K562 (cell line): ENCODE data around the gene MEIKIN. TPM values are rescaled to one million over a fixed set of nuclear protein-coding genes. Genes with fewer than 3 reads are reported as not detected.

Source experiments
- ARID1B ChIP-seq: fragments of 450-650 bp; IDR thresholded peaks from 2 replicates; pipeline ENCODE4 v1.6.1; 2016; ENCODE audit warnings: antibody characterized with exemption, mild to moderate bottlenecking, inconsistent platforms
- HIVEP1 ChIP-seq: fragments of 250-450 bp; sonication (Bioruptor Pico); IDR thresholded peaks from 2 replicates; pipeline ENCODE4 v1.4.0; 2020; ENCODE audit warnings: mild to moderate bottlenecking
- PCBP2 ChIP-seq: fragments of 200-400 bp; formaldehyde crosslinking; IDR thresholded peaks from 2 replicates; pipeline ENCODE4 v1.6.1; 2018; ENCODE audit warnings: low read length, low read depth, mild to moderate bottlenecking, moderate library complexity; ENCODE audit not compliant: poor library complexity, severe bottlenecking
- RAD21 ChIP-seq, 2 experiments: fragments of 250-450 bp in 1 of 2; fragments of 450-650 bp in 1 of 2; sonication (Bioruptor Pico) in 1 of 2; formaldehyde crosslinking in 1 of 2; IDR thresholded peaks in 1 of 2; conservative IDR thresholded peaks in 1 of 2; 2 replicates each; pipeline versions ENCODE4 v1.4.0 to v1.8.0; 2020 to 2022; ENCODE audit warnings: mild to moderate bottlenecking in 2 of 2, moderate library complexity in 1 of 2
- RBM25 ChIP-seq: fragments of 200-400 bp; formaldehyde crosslinking; IDR thresholded peaks from 2 replicates; pipeline ENCODE4 v1.6.1; 2018; ENCODE audit warnings: low read length, low read depth, moderate library complexity; ENCODE audit not compliant: severe bottlenecking
- TEAD4 ChIP-seq, 2 experiments: sonication (generic) in 1 of 2; formaldehyde crosslinking in 1 of 2; IDR thresholded peaks; 2 replicates each; pipeline versions ENCODE4 v1.6.1 to v1.8.0; 2012 to 2022; ENCODE audit warnings: borderline replicate concordance in 1 of 2, inconsistent platforms in 1 of 2, low read length in 1 of 2, mild to moderate bottlenecking in 1 of 2, missing genetic modification reagents in 1 of 2
- U2AF1 ChIP-seq: fragments of 200-400 bp; formaldehyde crosslinking; optimal IDR thresholded peaks from 2 replicates; pipeline ENCODE3; 2017; ENCODE audit warnings: mild to moderate bottlenecking, low read depth, low read length, moderate library complexity
- USF2 ChIP-seq: sonication (generic); formaldehyde crosslinking; IDR thresholded peaks from 2 replicates; pipeline ENCODE4 v1.5.0; 2020; ENCODE audit warnings: missing genetic modification reagents
- YY1 ChIP-seq, 3 experiments: IDR thresholded peaks; 2 replicates each; pipeline ENCODE4 v1.6.1; 2011; ENCODE audit warnings: low read length in 2 of 3, mild to moderate bottlenecking in 2 of 3, moderate library complexity in 2 of 3, borderline replicate concordance in 1 of 3, control low read depth in 1 of 3, low read depth in 1 of 3; ENCODE audit not compliant: insufficient read depth in 3 of 3, insufficient replicate concordance in 2 of 3, control insufficient read depth in 1 of 3, insufficient read length in 1 of 3; ENCODE audit errors: extremely low read depth in 1 of 3
- ZBTB17 ChIP-seq: fragments of 450-650 bp; formaldehyde crosslinking; IDR thresholded peaks from 2 replicates; pipeline ENCODE4 v1.4.0; 2020; ENCODE audit warnings: mild to moderate bottlenecking
- ZBTB7A ChIP-seq: IDR thresholded peaks from 2 replicates; pipeline ENCODE4 v1.6.1; 2011; ENCODE audit warnings: low read depth, mild to moderate bottlenecking, low read length, moderate library complexity, borderline replicate concordance; ENCODE audit not compliant: control insufficient read depth
- ZNF165 ChIP-seq: fragments of 250-450 bp; sonication (Bioruptor Pico); IDR thresholded peaks from 2 replicates; pipeline ENCODE4 v1.4.0; 2020; ENCODE audit warnings: borderline replicate concordance
- ZNF239 ChIP-seq: fragments of 250-450 bp; sonication (Bioruptor Pico); IDR thresholded peaks from 2 replicates; pipeline ENCODE4 v1.4.0; 2020; ENCODE audit warnings: mild to moderate bottlenecking
- ZNF584 ChIP-seq: fragments of 200-800 bp; sonication (Bioruptor generic); IDR thresholded peaks from 2 replicates; pipeline ENCODE4 v1.6.1; 2016; ENCODE audit warnings: low read depth, mild to moderate bottlenecking, missing genetic modification characterization, missing compliant biosample characterization
- ZNF586 ChIP-seq: fragments of 450-650 bp; formaldehyde crosslinking; conservative IDR thresholded peaks from 2 replicates; pipeline ENCODE4 v1.4.0; 2020; ENCODE audit warnings: mild to moderate bottlenecking, moderate library complexity
- ZNF589 ChIP-seq: fragments of 200-800 bp; sonication (Bioruptor generic); IDR thresholded peaks from 2 replicates; pipeline ENCODE4 v1.6.1; 2016; ENCODE audit warnings: low read depth, missing genetic modification characterization, missing compliant biosample characterization
- polyA plus RNA-seq, 8 experiments: library from polyadenylated mRNA; depleted of rRNA in 4 of 8; stranded (reverse) in 5 of 8; unstranded in 3 of 8; fragments of >200 nt; fragmentation: Nextera tagmentation in 2 of 8; fragmentation: Illumina TruSeq in 1 of 8; extraction: Ambion mirVana in 2 of 8; extraction: Trizol in 1 of 8; gene quantifications; 2 replicates each; pipeline versions ENCODE4 v1.2.1 to v1.2.3, GENCODE V29; 2011 to 2014; ENCODE audit warnings: inconsistent platforms in 1 of 8, missing spikeins in 1 of 8
- total RNA-seq, 7 experiments: library from RNA; depleted of rRNA in 6 of 7; stranded (reverse); fragments of >200 nt in 6 of 7; fragmentation: Illumina TruSeq in 2 of 7; extraction: Trizol in 2 of 7; gene quantifications; 2 replicates each; pipeline versions ENCODE4 v1.2.1 to v1.2.3, GENCODE V29; 2011 to 2021; ENCODE audit warnings: low replicate concordance in 1 of 7
- TF ChIP-seq, protein P1 (sequence below): IDR thresholded peaks from 2 replicates; pipeline ENCODE4 v1.6.1; 2012; ENCODE audit warnings: low read depth, low read length, improper control_type of control experiment, borderline replicate concordance
- TF ChIP-seq, protein P2 (sequence below): IDR thresholded peaks from 3 replicates; pipeline ENCODE4 v1.6.1; 2011; ENCODE audit warnings: borderline replicate concordance, mild to moderate bottlenecking, moderate library complexity; ENCODE audit not compliant: insufficient read length; ENCODE audit errors: extremely low read depth

The MEIKIN gene
- total and polyA plus RNA-seq, 9 of the 15 experiments (the other 6 are each of a cell fraction or from before 2014, with no cell fraction given): 0.18 TPM; not detected in 8

- TF ChIP-seq RBM25 (peak; percentile 72), TEAD4 (IDR thresholded peaks at IDR 0.05; ENCODE audit: low read length) (no peak), TEAD4 (CRISPR knock-in tag; IDR thresholded peaks at IDR 0.05; ENCODE audit: borderline replicate concordance) (peak; percentile 98; the same call in 1 of the 2 replicates), HIVEP1 (no peak), RAD21 (CRISPR knock-in tag; conservative IDR thresholded peaks at IDR 0.05 in 1 of 2, IDR thresholded peaks at IDR 0.05 in 1 of 2) (peak in 1 of 2 experiments; percentile 2; a peak in 2 of 4 replicates), ARID1B (peak; percentile 17; the same call in 1 of the 2 replicates), PCBP2 (no peak), ZNF584 (CRISPR knock-in tag) (0 out of 2 replicates have a peak, but pooled peaks have one; percentile 63), ZNF165 (CRISPR knock-in tag) (peak; percentile 82; the same call in 1 of the 2 replicates), YY1 (IDR thresholded peaks at IDR 0.05; ENCODE audit: borderline replicate concordance in 1 of 3, control insufficient read depth in 1 of 3, extremely low read depth in 1 of 3, insufficient read depth in 3 of 3, insufficient read length in 1 of 3, insufficient replicate concordance in 2 of 3, low read depth in 1 of 3, low read length in 2 of 3) (peak in 2 of 3 experiments; percentile 73 to 74), USF2 (CRISPR knock-in tag) (peak; percentile 98), ZNF586 (CRISPR knock-in tag) (no peak), ZNF239 (CRISPR knock-in tag) (no peak), ZBTB7A (peak; percentile 88), U2AF1 (peak; percentile 31), ZBTB17 (CRISPR knock-in tag) (0 out of 2 replicates have a peak, but pooled peaks have one; percentile 35), ZNF589 (CRISPR knock-in tag) (0 out of 2 replicates have a peak, but pooled peaks have one; percentile 22)
- TF ChIP-seq, protein P1, sequence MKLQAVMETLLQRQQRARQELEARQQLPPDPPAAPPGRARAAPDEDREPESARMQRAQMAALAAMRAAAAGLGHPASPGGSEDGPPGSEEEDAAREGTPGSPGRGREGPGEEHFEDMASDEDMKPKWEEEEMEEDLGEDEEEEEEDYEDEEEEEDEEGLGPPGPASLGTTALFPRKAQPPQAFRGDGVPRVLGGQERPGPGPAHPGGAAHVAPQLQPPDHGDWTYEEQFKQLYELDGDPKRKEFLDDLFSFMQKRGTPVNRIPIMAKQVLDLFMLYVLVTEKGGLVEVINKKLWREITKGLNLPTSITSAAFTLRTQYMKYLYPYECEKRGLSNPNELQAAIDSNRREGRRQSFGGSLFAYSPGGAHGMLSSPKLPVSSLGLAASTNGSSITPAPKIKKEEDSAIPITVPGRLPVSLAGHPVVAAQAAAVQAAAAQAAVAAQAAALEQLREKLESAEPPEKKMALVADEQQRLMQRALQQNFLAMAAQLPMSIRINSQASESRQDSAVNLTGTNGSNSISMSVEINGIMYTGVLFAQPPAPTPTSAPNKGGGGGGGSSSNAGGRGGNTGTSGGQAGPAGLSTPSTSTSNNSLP: no peak
- TF ChIP-seq, protein P2, sequence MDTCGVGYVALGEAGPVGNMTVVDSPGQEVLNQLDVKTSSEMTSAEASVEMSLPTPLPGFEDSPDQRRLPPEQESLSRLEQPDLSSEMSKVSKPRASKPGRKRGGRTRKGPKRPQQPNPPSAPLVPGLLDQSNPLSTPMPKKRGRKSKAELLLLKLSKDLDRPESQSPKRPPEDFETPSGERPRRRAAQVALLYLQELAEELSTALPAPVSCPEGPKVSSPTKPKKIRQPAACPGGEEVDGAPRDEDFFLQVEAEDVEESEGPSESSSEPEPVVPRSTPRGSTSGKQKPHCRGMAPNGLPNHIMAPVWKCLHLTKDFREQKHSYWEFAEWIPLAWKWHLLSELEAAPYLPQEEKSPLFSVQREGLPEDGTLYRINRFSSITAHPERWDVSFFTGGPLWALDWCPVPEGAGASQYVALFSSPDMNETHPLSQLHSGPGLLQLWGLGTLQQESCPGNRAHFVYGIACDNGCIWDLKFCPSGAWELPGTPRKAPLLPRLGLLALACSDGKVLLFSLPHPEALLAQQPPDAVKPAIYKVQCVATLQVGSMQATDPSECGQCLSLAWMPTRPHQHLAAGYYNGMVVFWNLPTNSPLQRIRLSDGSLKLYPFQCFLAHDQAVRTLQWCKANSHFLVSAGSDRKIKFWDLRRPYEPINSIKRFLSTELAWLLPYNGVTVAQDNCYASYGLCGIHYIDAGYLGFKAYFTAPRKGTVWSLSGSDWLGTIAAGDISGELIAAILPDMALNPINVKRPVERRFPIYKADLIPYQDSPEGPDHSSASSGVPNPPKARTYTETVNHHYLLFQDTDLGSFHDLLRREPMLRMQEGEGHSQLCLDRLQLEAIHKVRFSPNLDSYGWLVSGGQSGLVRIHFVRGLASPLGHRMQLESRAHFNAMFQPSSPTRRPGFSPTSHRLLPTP: no peak
These were observed 148.4 kb downstream of the MEIKIN start, which contains the start of gene FNIP1 (continued) for GRCh38 chr5:131796793-131797693.
